Type B pancreatic cell (in vitro differentiated cells): ENCODE results near the gene B4GALT3. TPM values are rescaled to one million over a fixed set of nuclear protein-coding genes. Genes with fewer than 3 reads are reported as not detected.

Experiments used
- DNase-seq: peaks from one replicate; pipeline ENCODE4 v3.0.0; 2021; ENCODE audit warnings: mixed read lengths; ENCODE audit not compliant: unreplicated experiment; ENCODE audit errors: extremely low spot score
- H3K27ac Mint-ChIP-seq: 2 replicates; pipeline ENCODE4 v1.8.0; 2021; ENCODE audit warnings: mild to moderate bottlenecking, mixed read lengths
- H3K27me3 Mint-ChIP-seq: 2 replicates; pipeline ENCODE4 v1.8.0; 2021; ENCODE audit warnings: mixed read lengths
- H3K36me3 Mint-ChIP-seq: 2 replicates; pipeline ENCODE4 v1.8.0; 2021; ENCODE audit warnings: mixed read lengths
- H3K4me1 Mint-ChIP-seq: one replicate; pipeline ENCODE4 v1.8.0; 2021; ENCODE audit warnings: mixed read lengths; ENCODE audit not compliant: unreplicated experiment
- H3K4me3 Mint-ChIP-seq: 2 replicates; pipeline ENCODE4 v1.8.0; 2021; ENCODE audit warnings: mild to moderate bottlenecking, mixed read lengths
- H3K9me3 Mint-ChIP-seq: 2 replicates; pipeline ENCODE4 v1.8.0; 2021; ENCODE audit warnings: mixed read lengths
- CTCF ChIP-seq: fragments of 200-600 bp; sonication (generic); conservative IDR thresholded peaks from 2 replicates; pipeline ENCODE4 v1.5.0; 2021; ENCODE audit warnings: antibody characterized with exemption, mild to moderate bottlenecking
- total RNA-seq: library from RNA; stranded (reverse); gene quantifications from 2 replicates; pipeline ENCODE4 v1.2.1, GENCODE V29; 2021; ENCODE audit warnings: low replicate concordance

The B4GALT3 gene
- total RNA-seq, 1 donor from 2014 or later: 42.4 TPM

GRCh38 chr1:161223805-161224694, 46.7 kb upstream of the B4GALT3 start:
- peaks cover 5% of the 10 kb centered on the region for H3K27me3 Mint-ChIP-seq
- TF ChIP-seq CTCF: no peak
- H3K4me1 Mint-ChIP-seq: peaks cover 25% of the 10 kb centered on the region
- peak overlapping the region; percentile 15 for H3K4me3 Mint-ChIP-seq
- DNase-seq: no peak
- H3K9me3 Mint-ChIP-seq: no peaks in the 10 kb centered on the region
- H3K36me3 Mint-ChIP-seq: peaks cover 4% of the 10 kb centered on the region
- peak overlapping the region; percentile 75 for H3K27ac Mint-ChIP-seq

GRCh38 chr1:161222175-161223019, 45.1 kb upstream of the B4GALT3 start:
- Mint-ChIP-seq H3K4me1 (peaks cover 17% of the 10 kb centered on the region), H3K36me3 (peaks cover under 1% of the 10 kb centered on the region), H3K4me3 (no peak overlapping the region), H3K9me3 (no peaks in the 10 kb centered on the region), H3K27ac (no peak overlapping the region), H3K27me3 (peaks cover 5% of the 10 kb centered on the region)
- no peak for DNase-seq
- no peak for TF ChIP-seq CTCF

- H3K27me3 Mint-ChIP-seq: peaks cover 5% of the 10 kb centered on the region
These were observed 42.7 kb upstream of the B4GALT3 start for GRCh38 chr1:161220002-161220401.

GRCh38 chr1:161219078-161219892, 42.0 kb upstream of the B4GALT3 start:
- TF ChIP-seq CTCF: no peak
- no peak for DNase-seq
- H3K36me3 Mint-ChIP-seq: peaks cover 7% of the 10 kb centered on the region
- H3K4me3 Mint-ChIP-seq: no peak overlapping the region
- peaks cover 9% of the 10 kb centered on the region for H3K4me1 Mint-ChIP-seq
- H3K27ac Mint-ChIP-seq: no peak overlapping the region
- no peaks in the 10 kb centered on the region for H3K9me3 Mint-ChIP-seq
- peaks cover 5% of the 10 kb centered on the region for H3K27me3 Mint-ChIP-seq

More at GRCh38 chr1:161220002-161220401, 42.7 kb upstream of the B4GALT3 start:
- H3K36me3 Mint-ChIP-seq: peaks cover 3% of the 10 kb centered on the region
- H3K4me1 Mint-ChIP-seq: peaks cover 9% of the 10 kb centered on the region
- H3K4me3 Mint-ChIP-seq: no peak overlapping the region
- no peaks in the 10 kb centered on the region for H3K9me3 Mint-ChIP-seq
- no peak overlapping the region for H3K27ac Mint-ChIP-seq
- no peak for TF ChIP-seq CTCF
- DNase-seq: no peak
